GM21360 (cell line): ENCODE results near the gene SLC44A3.

ENCODE experiments used
- ATAC-seq: cut with Tn5 transposase; IDR thresholded peaks from one replicate; pipeline ENCODE4 v1.9.1; 2021; ENCODE audit warnings: mild to moderate bottlenecking, moderate library complexity; ENCODE audit not compliant: unreplicated experiment

SLC44A3 gene

DNA sequence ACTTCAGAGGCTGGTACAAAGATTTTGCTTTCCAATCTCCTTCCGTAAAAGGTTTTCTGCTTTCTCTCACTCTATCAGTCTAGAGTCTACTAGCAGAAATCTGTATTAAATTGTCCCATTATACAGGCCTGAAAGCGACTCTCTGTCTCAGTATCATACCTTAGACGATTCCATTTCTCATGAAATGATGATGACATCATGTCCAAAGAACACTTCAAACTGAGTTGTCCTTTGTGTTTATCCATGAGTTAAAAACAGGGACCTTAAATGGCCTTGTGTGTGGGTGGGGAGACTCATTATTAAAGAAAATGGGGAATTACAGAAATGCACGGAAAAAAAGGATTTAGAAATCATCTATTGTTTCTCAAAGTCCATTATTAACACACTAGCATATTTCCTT is 21.0 kb upstream of the SLC44A3 start:
- no peak for ATAC-seq

DNA sequence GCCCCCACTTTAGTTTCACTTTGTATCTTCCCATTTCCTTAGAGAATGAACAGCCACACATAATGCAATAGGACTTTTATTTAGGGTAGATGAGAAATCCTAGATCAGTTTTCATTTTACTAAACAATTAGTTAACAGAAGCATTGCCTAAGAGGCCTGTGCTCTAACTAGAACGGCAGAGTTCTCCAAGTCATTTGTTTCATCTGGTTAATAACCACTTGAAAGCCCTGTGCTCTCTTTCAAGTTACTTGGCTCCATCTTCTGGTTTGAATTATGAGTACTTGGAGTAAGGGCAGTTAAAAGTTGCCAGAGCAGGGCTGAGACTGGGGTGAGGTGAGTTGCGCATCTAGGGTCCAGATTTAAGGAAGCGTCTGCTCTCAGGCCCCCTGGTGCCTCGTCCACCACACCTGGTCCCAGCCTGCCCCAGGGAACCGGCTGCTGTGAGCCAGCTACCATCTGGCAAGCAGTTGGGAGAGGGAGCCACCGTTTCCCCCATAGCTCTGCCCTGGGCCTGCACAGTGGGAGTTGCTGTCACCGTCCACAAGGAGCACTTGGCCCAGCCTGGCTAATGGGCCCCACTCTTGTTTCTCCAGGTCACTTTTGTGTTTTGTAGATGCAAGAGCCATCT is 18.1 kb upstream of the SLC44A3 start:
- ATAC-seq, result peak; percentile 92

DNA sequence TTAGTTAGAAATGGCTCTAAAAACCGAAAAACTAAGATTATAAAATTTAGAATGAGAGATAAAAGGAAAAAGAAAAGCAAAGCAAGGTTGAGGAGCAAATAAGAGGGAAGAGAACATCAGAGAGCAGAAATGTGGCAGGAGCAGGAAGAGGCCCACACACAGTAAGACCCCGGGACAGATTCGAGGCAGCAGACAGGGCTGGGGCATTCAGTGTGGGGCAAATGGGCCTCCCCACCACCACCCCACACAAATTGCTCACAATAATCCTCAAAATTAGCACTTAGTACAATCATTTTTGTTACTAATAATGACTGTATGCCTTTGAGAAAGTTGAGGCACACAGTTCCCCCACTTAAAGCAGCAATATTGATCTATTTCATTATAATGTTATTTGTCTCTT is 17.1 kb upstream of the SLC44A3 start:
- no peak for ATAC-seq

DNA sequence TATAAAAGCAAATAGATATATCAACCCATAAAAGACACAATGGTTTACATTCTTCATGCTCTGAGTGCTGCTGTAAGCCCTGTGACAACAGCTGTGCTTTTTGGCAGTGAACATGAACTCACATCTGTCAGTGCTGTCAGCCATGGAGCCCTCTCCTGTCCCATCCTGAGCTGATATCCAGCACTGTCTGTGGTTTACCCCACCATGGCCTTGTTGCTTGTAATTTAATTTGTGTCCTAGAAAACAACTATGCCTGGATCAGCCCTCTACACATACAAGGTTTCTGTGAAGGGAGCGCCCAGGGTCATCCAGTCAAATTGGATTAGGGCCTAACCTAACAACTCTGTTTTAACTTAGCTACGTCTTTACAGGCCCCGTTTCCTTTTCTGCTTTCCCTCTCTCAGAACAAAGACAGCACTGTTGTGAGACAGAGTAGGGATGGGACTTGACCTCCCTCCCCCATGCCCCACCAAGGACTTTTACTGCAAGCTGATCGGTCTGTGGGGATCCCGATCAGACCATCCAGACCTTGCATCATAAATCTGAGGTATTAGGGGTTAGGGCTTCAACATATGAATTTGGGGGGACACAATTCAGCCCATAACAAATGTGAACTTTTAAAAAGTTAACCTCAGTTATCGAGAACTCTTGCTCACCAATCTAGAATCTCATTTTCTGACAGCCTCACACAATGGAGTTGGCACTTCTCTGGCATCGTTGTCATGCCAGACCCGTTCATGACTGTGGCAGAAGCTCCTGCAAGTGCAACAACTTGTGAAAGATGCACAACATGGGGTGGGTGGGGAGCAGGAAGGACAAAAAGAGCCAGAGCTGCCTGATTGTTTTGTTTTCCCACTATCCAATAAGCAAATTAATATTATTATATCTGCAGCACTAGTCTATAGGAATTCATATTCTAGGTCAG is 16.4 kb upstream of the SLC44A3 start:
- no peak for ATAC-seq

DNA sequence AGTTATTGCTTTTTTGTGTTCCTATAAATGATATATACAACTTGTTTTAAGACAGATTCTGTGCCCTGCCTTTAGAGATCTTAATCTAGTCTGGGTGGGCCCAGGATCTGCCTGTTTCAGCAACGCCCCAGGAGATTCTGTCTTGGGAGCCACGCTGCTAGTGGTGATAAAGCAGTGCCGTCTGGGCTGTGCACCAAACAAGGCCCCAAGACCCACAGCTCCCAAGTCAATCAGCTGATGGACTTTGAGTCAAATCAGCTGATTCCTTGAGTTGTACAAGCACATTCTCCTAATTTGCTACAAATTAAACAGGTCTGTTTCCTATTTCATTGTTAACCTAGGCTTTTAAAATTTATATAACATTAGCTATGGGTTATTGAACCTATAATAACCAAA is 15.7 kb upstream of the SLC44A3 start:
- ATAC-seq, result no peak

DNA sequence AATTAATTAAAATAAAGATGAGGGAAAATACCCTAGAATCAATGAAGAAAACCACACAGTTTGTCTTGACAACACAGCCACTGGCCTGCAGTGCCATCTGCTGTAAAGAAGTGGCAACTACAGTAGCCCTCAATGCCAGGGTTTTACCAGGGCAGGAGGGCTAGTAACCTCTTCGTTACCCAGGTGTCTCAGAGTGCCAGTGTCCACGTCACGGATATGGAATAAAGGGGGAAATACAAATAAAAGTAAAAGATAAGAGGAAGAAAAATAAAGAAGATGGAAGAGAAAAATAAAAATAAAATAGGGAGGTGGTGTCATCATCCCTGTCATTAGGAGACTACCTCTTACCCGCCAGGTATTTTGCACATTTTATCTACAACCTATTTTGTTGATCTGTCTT is 14.2 kb upstream of the SLC44A3 start:
- peak; percentile 48 for ATAC-seq

DNA sequence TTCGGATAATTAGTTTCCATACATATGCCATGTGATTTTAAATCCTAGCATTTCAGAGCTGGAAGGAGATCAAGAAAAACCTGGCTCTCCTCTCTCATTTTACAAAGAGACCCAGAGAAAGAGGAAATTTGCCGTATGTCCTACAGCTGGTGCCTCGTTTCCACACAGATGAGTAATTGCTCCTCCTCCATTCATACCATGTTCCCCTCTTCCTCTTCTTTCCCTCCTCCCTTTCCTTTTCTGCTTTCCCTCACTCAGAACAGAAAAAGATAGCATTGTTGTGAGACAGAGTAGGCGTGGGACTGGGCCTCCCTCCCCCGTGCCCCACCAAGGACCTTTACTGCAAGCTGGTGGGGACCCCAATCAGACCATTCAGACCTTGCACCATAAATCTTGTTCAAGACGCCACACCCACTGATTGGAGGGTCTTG is 13.7 kb upstream of the SLC44A3 start:
- ATAC-seq, result no peak

DNA sequence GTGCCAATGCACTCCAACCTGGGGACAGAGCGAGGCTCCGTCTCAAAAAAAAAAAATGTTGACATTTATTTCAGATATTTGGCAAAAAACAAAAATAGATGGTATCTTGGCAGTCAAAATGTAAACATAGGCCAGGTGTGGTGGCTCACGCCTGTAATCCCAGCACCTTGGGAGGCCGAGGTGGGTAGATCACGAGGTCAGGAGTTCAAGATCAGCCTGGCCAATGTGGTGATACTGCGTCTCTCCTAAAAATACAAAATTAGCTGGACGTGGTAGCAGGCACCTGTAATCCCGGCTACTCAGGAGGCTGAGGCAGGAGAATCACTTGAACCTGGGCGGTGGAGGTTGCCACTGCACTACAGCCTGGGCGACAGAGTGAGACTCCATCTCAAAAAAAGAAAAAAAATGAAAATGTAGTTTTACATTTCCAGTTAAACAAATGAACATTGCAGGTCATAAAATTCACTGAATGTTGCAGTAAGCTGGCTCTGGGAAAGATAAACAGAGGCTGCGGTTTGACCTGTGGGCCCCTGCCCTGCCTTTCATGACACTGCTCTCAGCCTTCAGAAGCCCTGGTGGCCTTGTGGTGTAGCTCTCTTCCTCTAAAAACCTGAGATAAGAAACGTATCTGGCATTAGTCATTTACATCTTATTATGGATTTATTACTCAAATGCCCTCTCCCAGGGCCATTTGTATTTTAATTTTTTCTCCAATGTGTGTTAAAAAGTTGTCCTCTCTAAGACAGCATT is 12.2 kb upstream of the SLC44A3 start:
- ATAC-seq, result no peak

DNA sequence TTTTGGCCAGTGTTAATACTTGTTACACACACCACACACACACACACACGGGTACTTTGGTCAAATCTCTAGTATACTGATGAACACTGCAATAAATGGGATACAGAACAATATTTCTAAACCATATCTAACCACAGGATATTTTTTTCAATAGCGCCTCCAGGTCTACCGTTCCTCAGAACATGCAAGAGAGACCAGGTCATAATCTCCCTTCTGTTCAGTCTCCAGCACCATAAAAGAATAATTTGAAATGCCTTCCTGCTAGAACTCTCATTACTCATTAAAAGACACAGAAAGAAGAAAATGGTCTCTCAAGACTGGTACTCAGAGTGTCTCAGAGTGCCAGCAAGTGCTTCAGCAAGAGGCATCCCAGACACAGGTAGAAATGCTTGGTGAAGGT is 11.5 kb upstream of the SLC44A3 start:
- no peak for ATAC-seq

DNA sequence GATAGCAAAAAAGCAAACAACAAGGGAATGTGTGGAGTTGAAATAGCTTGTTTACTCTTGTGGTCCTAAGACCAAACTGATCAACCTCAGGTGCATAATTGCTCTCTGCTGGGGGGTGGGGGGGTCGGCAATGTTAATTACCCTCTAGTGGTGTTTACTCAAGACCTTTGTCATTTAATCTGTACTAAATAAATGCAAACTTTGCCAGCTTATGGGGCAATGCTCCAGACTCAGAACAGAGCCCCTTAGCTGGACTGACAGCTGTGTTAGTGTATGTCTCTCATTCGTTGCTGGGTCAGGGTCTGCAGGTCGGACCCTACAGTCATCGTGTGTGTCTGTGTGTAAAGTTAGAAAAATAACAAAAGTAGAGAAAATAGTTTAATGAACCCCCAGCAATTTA is 7.2 kb upstream of the SLC44A3 start:
- no peak for ATAC-seq

DNA sequence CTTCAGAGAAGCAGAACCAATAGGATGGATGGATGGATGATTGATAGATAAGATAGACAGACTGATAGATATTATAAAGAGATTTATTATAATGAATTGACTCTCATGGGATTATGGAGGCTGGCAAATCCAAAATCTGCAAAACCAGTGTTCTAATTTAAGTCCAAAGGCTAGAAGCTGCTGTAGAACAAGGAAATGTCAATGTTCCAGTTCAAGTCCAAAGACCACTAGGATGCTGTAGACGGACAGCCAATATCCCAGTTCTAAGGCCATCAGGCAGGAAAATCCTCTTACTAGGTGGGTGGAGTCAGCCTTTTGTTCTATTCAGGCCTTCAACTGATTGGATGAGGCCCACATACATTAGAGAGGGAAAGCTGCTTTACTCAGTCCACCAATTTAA is 4.1 kb upstream of the SLC44A3 start:
- ATAC-seq, result no peak

DNA sequence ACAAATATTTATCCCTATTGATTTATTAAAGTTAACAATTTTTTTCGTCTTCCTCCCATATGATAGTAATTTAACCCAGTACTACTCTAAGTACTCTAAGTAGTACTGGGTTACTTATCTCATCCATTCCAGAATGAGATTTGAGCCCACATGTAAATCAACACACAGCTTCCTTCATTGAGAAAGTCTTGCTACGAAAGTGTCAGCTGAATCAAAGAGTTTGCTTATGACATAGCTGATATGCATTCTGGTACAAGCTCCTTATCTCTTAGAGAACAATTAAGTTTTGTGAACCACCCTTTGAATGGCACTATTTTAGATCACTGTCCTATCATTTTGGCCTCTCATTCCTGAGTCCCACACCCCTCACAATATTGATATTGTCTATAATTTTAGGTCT is 2.4 kb upstream of the SLC44A3 start:
- no peak for ATAC-seq

DNA sequence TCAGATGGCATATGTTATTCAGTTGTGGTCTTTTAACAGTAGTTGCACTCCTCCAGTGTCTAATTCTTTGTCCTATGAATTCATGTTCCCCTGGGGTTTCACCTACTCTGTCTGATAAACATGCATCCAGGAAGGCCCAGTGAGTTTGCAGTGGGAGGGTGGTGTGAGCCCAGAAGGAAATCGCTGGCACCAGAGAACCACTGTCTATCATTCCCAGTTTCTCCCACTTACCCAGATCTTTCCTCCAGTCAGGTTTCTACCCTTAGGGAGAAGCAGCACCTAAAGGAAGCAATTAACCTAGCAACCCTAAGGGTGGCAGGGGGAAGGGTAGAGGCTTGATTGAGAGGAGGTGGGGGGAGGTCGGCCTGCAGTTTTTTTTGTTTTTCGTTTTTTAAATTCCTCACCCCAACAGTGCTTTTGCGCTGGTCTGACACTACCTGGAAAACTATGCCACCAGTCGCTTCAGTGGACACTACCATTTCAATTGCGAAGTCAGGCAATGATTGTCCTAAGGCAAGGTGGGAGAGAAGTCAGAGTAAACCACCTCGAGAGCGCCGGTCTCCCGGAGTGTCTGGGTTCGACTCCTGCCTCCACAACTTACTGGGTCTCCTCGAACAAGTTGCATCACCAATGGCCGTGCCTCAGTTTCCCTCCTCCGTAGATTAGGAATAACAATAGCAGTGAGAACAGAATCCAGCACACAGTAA is 766 bp upstream of the SLC44A3 start:
- ATAC-seq, result no peak

DNA sequence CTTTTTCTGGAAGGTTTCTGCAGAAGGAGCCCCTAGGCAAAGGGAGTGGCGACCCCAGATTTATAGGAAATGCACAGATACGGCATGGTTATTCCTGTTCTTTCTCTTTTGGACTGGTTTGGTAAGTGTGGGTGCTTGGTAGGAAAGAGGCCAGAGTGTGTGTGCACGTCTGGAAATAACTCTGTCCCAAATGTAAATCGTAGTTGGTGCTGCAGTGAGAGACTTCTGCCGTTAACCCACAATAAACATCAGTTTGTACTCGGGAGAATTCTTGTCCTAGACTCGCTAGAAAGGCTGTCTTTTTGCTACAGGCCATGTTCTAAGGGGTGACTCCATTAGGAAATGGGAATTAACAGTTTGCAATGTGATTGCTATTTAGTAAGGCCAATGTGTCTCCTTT is 779 bp downstream of the SLC44A3 start:
- ATAC-seq, result no peak

DNA sequence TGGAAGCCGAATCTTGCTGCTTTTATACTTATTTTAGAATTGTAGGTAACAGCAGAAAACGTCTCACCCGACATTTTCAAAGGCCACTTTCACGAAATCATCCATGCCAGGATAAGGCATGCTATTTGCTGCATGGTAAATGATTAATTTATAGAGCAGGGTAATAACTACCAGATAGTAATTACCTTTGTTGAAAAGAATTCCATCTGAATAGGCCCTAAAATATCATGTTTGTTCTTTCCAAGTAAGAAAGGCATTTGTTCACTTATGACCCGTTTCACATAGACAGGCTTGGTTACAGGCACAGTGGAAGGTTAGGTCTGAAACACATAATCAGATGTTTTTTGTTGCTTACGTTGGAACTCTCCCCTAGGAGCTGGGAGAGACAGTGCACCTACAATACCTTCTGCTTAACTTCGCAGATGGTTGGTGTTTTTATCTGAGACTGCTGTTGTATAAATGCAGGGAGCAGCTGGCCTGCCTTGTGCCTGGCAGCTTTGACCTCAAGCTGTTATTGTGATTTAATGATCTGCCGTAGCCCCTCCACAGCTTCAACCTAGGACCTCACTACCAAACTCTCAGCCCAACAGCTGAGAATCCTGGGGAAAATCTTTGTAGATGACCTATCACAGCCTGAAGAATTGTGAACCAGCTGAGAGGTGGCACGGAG is 1.6 kb downstream of the SLC44A3 start:
- ATAC-seq, result no peak

DNA sequence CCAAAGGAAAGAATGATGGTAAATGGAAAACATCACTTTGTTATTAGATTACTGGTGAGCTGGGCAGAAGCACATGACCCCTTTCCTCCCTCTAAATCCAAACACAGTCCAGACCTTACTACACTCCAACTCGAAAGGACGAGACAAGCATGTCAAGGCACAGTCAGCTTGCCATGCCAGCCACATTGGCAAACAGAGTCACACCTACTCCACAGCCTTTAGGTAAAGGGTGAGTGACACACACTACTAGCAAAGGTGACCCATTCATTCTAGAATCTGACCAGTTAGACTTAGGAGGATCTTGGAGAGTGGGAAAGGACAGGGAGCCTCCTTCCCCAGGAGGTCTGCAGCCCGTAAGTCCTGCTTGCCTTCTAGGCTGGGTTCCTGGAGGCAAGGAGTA is 3.0 kb downstream of the SLC44A3 start:
- no peak for ATAC-seq

DNA sequence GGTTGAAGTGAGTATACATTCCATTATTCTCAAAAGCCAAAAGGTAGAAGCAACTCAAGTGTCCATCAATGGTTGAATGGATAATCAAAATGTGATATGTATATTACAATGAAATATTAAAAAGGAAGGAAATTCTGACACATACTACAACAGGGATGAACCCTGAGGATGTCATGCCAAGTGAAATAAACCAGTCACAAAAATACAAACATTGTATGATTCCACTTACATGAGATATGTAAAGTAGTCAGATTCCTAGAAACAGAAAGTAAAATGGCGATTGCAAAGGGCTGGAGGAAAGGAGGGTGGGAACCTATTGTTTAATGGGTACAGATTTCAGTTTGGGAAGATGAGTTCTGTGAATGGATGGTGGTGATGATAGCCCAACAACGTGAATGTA is 5.8 kb downstream of the SLC44A3 start:
- ATAC-seq, result no peak

DNA sequence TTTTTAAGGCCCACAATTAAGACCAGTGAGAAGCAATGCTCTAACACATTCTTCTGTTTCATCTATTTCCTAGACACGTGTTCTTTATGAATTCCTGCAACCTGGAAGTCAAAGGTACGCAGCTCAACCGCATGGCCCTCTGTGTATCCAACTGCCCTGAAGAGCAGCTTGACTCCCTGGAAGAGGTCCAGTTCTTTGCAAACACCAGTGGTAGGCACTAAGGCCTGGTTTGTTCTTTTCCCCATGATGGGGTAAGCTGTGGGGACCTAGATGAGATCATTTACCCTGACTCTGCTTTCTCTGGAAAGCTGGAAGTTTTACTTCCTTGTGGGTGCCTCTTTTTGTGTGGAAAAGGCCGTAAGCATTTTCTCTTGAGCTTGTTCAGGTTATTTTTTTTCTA is 7.3 kb downstream of the SLC44A3 start:
- ATAC-seq, result no peak

DNA sequence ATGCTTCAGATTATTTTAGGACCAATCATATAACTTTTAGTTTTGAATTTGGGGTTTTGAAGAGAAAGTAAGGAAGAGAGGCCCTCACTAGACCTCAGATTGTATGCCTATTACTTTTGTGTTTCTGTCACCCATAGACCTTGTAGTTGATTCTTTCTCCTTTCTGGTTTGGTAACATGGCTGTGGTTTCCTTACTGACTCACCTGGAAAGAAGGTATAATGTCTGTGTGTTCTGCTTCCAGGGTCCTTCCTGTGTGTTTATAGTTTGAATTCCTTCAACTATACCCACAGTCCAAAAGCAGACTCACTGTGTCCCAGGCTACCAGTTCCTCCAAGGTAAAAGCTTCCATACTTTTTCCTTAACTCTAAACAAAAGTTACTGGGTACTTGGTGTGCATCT is 8.1 kb downstream of the SLC44A3 start:
- no peak for ATAC-seq

DNA sequence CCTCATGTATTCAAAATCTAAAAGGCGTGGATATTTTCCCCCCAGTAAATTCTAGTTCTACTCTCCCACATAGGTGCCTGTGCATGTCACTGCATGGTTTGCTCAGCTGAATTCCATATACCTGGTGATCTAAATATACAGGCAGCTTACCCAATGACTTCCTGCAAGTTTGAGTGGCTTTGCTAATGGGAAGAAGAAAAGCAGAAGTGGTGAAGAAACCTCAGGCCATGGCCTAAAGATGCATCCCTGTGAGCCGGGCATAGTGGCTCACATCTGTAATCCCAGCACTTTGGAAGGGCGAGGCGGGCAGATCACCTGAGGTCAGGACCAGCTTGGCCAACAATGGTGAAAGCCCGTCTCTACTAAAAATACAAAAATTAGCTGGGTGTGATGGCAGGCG is 11.5 kb downstream of the SLC44A3 start:
- ATAC-seq, result no peak

DNA sequence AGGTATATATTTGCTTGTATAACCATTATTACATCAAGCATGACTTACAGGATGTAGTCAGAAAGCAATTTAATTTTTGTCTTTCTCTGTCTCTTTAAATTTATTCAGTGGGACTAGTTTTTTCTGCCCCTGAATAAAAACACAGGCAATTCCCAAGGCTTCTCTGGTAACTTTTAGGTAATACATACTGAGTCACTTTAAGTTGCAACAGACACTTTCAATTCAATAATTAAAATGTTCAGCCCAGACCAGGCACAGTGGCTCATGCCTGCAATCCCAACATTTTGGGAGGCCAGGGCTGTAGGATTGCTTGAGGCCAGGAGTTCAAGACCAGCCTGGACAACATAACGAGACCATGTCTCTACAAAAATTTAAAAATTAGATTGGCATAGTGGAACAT is 12.3 kb downstream of the SLC44A3 start:
- ATAC-seq, result no peak
